ENCODE measurements around the gene PRICKLE2.

Gene PRICKLE2

GRCh38 chr3:64251019-64251418 is 25.8 kb upstream of the PRICKLE2 start:
- DNase-seq (ENCODE audit: low read depth in 2 of 2): no peak

GRCh38 chr3:64247991-64248646 is 22.9 kb upstream of the PRICKLE2 start:
- no peak for DNase-seq (ENCODE audit: low read depth in 2 of 2)

- DNase-seq (ENCODE audit: low read depth in 2 of 2): no peak
Observed at GRCh38 chr3:64244011-64244942, 19.0 kb upstream of the PRICKLE2 start.

- DNase-seq (ENCODE audit: low read depth in 2 of 2): no peak
Observed at GRCh38 chr3:64242435-64242834, 17.2 kb upstream of the PRICKLE2 start.

GRCh38 chr3:64240959-64241358 is 15.7 kb upstream of the PRICKLE2 start:
- no peak for DNase-seq (ENCODE audit: low read depth in 2 of 2)

GRCh38 chr3:64240396-64240795 is 15.1 kb upstream of the PRICKLE2 start:
- DNase-seq (ENCODE audit: low read depth in 2 of 2): no peak

- DNase-seq (ENCODE audit: low read depth in 2 of 2): no peak
Observed at GRCh38 chr3:64239841-64240240, 14.6 kb upstream of the PRICKLE2 start.

- peak; percentile 98 for DNase-seq (ENCODE audit: low read depth in 2 of 2)
Observed at GRCh38 chr3:64238971-64239667, 13.9 kb upstream of the PRICKLE2 start.

- no peak for DNase-seq (ENCODE audit: low read depth in 2 of 2)
Observed at GRCh38 chr3:64237083-64237482, 11.8 kb upstream of the PRICKLE2 start.

- DNase-seq (ENCODE audit: low read depth in 2 of 2): no peak
Observed at GRCh38 chr3:64235605-64236004, 10.3 kb upstream of the PRICKLE2 start.

GRCh38 chr3:64234571-64234970 is 9.3 kb upstream of the PRICKLE2 start:
- no peak for DNase-seq (ENCODE audit: low read depth in 2 of 2)

- DNase-seq (ENCODE audit: low read depth in 2 of 2): no peak
Observed at GRCh38 chr3:64232821-64233220, 7.6 kb upstream of the PRICKLE2 start.

- DNase-seq (ENCODE audit: low read depth in 2 of 2): no peak
Observed at GRCh38 chr3:64229903-64230302, 4.6 kb upstream of the PRICKLE2 start.

GRCh38 chr3:64228110-64228509 is 2.8 kb upstream of the PRICKLE2 start:
- no peak for DNase-seq (ENCODE audit: low read depth in 2 of 2)

- DNase-seq (ENCODE audit: low read depth in 2 of 2): no peak
Observed at GRCh38 chr3:64226730-64227129, 1.5 kb upstream of the PRICKLE2 start.

GRCh38 chr3:64225695-64226499 is 631 bp upstream of the PRICKLE2 start:
- no peak for DNase-seq (ENCODE audit: low read depth in 2 of 2)

GRCh38 chr3:64223791-64224745 is 1.2 kb downstream of the PRICKLE2 start:
- DNase-seq (ENCODE audit: low read depth in 2 of 2): no peak

- DNase-seq (ENCODE audit: low read depth in 2 of 2): no peak
Observed at GRCh38 chr3:64222501-64223111, 2.7 kb downstream of the PRICKLE2 start.

- DNase-seq (ENCODE audit: low read depth in 2 of 2): no peak
Observed at GRCh38 chr3:64221571-64222257, 3.6 kb downstream of the PRICKLE2 start.

Data from fibroblast of skin of left biceps (primary cell).